ENCODE results near the gene DEPDC5. TPM values are rescaled to one million over a fixed set of nuclear protein-coding genes. Genes with fewer than 3 reads are reported as not detected.
A peak's percentile ranks its signal among the peaks of the same experiment; 100 is the strongest.

The DEPDC5 gene
- total RNA-seq, 1 experiment from 2014 or later: 39.3 TPM

DNA sequence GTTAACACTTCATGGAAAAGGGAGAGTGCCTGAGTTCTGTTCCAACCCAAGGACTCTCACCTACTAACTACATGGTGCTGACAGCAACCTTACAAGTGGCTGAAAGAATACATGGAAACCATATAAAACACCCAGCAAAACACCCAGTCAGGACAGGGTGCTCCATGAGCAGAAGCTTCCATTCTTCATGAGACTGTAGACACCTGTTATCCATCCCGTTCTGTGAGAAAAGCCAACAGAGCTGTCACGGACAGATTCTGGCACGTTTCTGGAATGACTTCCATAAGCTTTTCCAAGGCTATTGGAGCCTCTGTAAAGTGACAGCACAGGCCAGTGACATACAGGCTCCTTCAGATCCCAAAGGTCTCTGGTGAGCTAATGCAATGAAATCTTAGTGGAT lies 27.1 kb upstream of the DEPDC5 start:
- DNase-seq (ENCODE audit: low spot score): no peak
- peaks cover 21% of the 10 kb centered on the region for H3K36me3 ChIP-seq (ENCODE audit: insufficient read depth, low read length, poor library complexity, severe bottlenecking)
- POLR2A ChIA-PET (ENCODE audit: low non-redundant PET): no interaction called here
- TF ChIP-seq EZH2 (IDR thresholded peaks at IDR 0.05; ENCODE audit: borderline replicate concordance, low read depth, low read length, poor library complexity, severe bottlenecking) (no peak), CTCF (conservative IDR thresholded peaks at IDR 0.05; ENCODE audit: low read depth, low read length) (no peak)
- CTCF ChIA-PET: no interaction called here
- intact Hi-C loops (cut with micrococcal nuclease; ENCODE audit: unreplicated experiment): no loop called here
- no peak overlapping the region for H3K4me3 ChIP-seq (ENCODE audit: low read depth, low read length, poor library complexity, severe bottlenecking)
- no peaks in the 10 kb centered on the region for H3K9me3 ChIP-seq (ENCODE audit: low read depth, low read length, poor library complexity, severe bottlenecking)
- H3K4me1 ChIP-seq (ENCODE audit: insufficient read depth, low read length, poor library complexity, severe bottlenecking): no peaks in the 10 kb centered on the region
- H3K27ac ChIP-seq (ENCODE audit: low read depth, low read length, poor library complexity, severe bottlenecking): no peak overlapping the region
- H3K27me3 ChIP-seq (replicated peaks; ENCODE audit: insufficient read depth, low read depth, low read length, poor library complexity): no peaks in the 10 kb centered on the region
- BruUV-seq (replicated peaks): no TSS peak

- DNase-seq (ENCODE audit: low spot score): no peak
- H3K36me3 ChIP-seq (ENCODE audit: insufficient read depth, low read length, poor library complexity, severe bottlenecking): peaks cover 12% of the 10 kb centered on the region
- H3K4me1 ChIP-seq (ENCODE audit: insufficient read depth, low read length, poor library complexity, severe bottlenecking): no peaks in the 10 kb centered on the region
- POLR2A ChIA-PET (ENCODE audit: low non-redundant PET): interaction anchor here (0.6 kb wide), 1 partner anchor 10 kb away, joined by 10 read pairs; no protein-coding TSS in a partner anchor
- intact Hi-C loops (cut with micrococcal nuclease; ENCODE audit: unreplicated experiment): no loop called here
- CTCF ChIA-PET: no interaction called here
- no peak for TF ChIP-seq EZH2 (IDR thresholded peaks at IDR 0.05; ENCODE audit: borderline replicate concordance, low read depth, low read length, poor library complexity, severe bottlenecking)
- TF ChIP-seq CTCF (conservative IDR thresholded peaks at IDR 0.05; ENCODE audit: low read depth, low read length): no peak
- no peaks in the 10 kb centered on the region for H3K9me3 ChIP-seq (ENCODE audit: low read depth, low read length, poor library complexity, severe bottlenecking)
- no peaks in the 10 kb centered on the region for H3K27me3 ChIP-seq (replicated peaks; ENCODE audit: insufficient read depth, low read depth, low read length, poor library complexity)
- no peak overlapping the region for H3K27ac ChIP-seq (ENCODE audit: low read depth, low read length, poor library complexity, severe bottlenecking)
- BruUV-seq (replicated peaks): no TSS peak
- H3K4me3 ChIP-seq (ENCODE audit: low read depth, low read length, poor library complexity, severe bottlenecking): no peak overlapping the region
Measured at GRCh38 chr22:31728857-31729256, 25.0 kb upstream of the DEPDC5 start.

DNA sequence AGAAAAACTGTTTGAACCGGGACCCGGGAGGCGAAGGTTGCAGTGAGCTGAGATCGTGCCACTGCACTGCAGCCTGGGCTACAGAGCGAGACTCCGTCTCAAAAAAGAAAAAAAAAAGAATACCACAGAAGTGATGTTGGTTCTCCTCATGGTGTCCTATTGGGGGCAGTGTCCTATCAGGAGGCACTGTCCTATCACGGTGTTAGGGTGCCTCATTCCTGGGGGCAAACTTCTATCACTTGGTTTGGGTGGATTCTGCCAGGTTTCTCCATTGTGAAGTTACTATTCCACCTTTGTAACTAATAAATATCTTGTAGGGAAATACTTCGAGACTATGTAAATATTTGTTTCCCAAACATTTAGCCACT lies 23.5 kb upstream of the DEPDC5 start:
- no peak for DNase-seq (ENCODE audit: low spot score)
- intact Hi-C loops (cut with micrococcal nuclease; ENCODE audit: unreplicated experiment): no loop called here
- no TSS peak for BruUV-seq (replicated peaks)
- ChIA-PET POLR2A (ENCODE audit: low non-redundant PET) (no interaction called here), CTCF (no interaction called here)
- H3K4me1 ChIP-seq (ENCODE audit: insufficient read depth, low read length, poor library complexity, severe bottlenecking): no peaks in the 10 kb centered on the region
- peak; percentile 30; the same call in 1 of the 2 replicates for TF ChIP-seq CTCF (conservative IDR thresholded peaks at IDR 0.05; ENCODE audit: low read depth, low read length)
- TF ChIP-seq EZH2 (IDR thresholded peaks at IDR 0.05; ENCODE audit: borderline replicate concordance, low read depth, low read length, poor library complexity, severe bottlenecking): no peak
- H3K27me3 ChIP-seq (replicated peaks; ENCODE audit: insufficient read depth, low read depth, low read length, poor library complexity): no peaks in the 10 kb centered on the region
- no peak overlapping the region for H3K4me3 ChIP-seq (ENCODE audit: low read depth, low read length, poor library complexity, severe bottlenecking)
- no peak overlapping the region for H3K27ac ChIP-seq (ENCODE audit: low read depth, low read length, poor library complexity, severe bottlenecking)
- H3K36me3 ChIP-seq (ENCODE audit: insufficient read depth, low read length, poor library complexity, severe bottlenecking): no peaks in the 10 kb centered on the region
- no peaks in the 10 kb centered on the region for H3K9me3 ChIP-seq (ENCODE audit: low read depth, low read length, poor library complexity, severe bottlenecking)

Measured in A673 (cell line).